ENCODE measurements around the gene ANKRD7.
"Not testable (repeated sequence)": the region's sequence is repeated elsewhere in the genome, so short reads cannot be mapped to it uniquely, and the experiment has no call there.

ANKRD7 gene

DNA sequence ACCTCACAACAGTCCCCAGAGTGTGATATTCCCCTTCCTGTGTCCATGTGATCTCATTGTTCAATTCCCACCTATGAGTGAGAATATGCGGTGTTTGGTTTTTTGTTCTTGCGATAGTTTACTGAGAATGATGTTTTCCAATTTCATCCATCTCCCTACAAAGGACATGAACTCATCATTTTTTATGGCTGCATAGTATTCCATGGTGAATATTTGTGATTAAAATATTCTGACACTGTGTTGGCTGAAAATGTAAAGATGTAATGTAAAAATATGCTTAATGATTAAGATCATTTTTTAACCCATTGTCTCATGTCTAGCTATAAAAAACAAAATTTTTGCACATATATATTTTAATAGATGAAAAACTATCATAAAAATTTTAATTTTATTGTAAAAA lies 15.8 kb downstream of the ANKRD7 start:
- DNase-seq, result not testable (repeated sequence)

- no peak for DNase-seq
Measured at GRCh38 chr7:118243695-118244094, 19.2 kb downstream of the ANKRD7 start.

- DNase-seq, result no peak
Measured at GRCh38 chr7:118245267-118246040, 20.9 kb downstream of the ANKRD7 start.

GRCh38 chr7:118250860-118251494 lies 26.5 kb downstream of the ANKRD7 start:
- DNase-seq, result no peak

GRCh38 chr7:118252087-118252486 lies 27.6 kb downstream of the ANKRD7 start:
- DNase-seq, result no peak

GRCh38 chr7:118259115-118259514 lies 34.6 kb downstream of the ANKRD7 start:
- DNase-seq, result no peak

DNA sequence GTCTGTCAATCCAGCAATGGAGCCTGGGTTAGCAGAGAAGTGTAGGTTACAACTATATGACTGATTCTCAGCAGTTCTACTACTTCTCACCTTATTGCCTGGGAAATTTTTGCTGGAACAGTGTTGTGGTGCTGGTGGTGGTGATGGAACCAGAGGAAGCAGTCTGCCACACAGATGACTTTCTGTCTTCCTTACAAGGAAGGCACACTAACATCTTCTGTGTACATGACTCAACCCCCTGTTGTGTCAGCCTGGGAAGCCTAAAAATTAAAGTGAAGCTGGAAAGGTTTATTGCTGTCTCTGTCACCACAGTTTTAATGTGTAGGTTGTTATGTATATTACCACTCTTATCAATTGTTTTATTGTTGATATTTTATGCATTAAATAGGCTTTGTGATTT lies 40.3 kb downstream of the ANKRD7 start:
- DNase-seq, result no peak

DNA sequence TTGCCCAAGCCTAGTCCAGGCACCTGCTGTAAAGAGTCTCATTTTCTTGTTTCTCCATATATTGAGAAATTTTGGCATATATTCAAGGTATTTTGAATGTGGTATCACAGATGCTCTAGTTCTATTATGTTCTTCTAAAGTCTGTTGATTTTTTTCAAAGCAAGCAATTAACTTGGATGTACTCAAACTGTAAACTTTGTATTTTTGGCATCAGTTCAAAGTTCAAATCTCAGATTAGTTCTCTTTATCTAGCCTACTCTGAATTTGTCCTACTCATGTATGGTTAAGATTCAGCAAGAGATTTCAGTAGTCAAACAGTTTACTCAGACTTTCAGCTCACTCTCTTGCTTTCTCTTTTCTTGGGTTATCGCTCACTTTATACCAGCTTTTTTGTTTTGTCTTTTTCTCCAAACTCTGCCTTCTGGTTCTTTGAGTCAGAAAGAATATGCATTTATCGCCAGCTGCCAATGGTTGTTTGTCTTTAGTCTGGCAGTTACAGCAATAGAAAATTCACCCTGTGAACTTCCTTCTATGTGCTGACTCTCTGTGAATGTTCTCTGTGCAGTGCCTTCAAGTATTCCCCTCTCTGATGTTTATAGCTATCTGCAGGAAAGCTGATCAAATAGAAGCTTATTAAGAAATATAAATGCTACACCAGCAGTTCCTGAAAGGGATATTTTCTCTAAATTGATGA lies 56.0 kb downstream of the ANKRD7 start:
- DNase-seq, result no peak

GRCh38 chr7:118281196-118281595 lies 56.7 kb downstream of the ANKRD7 start:
- DNase-seq, result no peak

- DNase-seq, result no peak
Measured at GRCh38 chr7:118285358-118285757, 60.9 kb downstream of the ANKRD7 start.

- DNase-seq, result no peak
Measured at GRCh38 chr7:118286131-118286530, 61.6 kb downstream of the ANKRD7 start.

DNA sequence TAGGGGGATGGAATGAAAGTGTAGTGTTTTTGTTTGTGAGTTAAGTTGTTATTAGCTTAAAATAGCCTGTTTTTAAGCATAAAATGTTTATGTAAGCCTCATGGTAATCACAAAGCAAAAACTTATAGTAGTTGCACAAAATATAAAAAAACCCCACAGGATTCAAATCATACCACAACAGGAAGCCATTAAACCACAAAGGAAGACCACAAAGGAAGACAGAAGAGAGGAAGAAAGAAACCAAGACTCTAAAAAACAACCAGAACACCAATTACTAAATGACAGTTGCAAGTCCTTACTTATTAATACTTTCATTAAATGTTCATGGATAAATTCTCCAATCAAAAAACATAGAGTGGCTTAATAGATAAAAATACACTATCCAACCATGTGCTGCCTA lies 63.6 kb downstream of the ANKRD7 start:
- no peak for DNase-seq

GRCh38 chr7:118289476-118289875 lies 65.0 kb downstream of the ANKRD7 start:
- DNase-seq, result no peak
